ENCODE data around the gene DOCK8. TPM values are rescaled to one million over a fixed set of nuclear protein-coding genes. Genes with fewer than 3 reads are reported as not detected.

DOCK8 gene
- total RNA-seq, 2 experiments from 2014 or later: 370 to 374 TPM

DNA sequence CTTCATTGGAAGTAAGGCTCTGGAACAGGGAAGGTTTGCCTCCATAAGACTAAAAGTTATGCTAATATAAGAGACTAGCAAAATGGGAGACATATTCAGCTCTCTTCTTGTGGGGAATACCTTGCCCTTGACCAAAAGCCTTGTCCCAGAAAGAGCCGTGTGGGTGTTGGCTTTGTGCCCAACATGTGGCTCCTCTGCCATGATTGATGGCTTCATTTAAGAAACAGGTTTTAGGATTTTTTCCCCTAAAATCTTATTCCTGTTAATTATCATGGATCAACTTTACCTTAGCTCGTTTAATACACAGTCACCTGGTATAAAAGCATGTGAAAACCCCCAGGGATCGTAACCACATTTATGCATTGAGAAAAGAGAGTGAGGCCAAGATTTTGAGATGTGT lies 38.9 kb downstream of the DOCK8 start:
- Mint-ChIP-seq H3K36me3 (ENCODE audit: low read depth) (peaks cover 33% of the 10 kb centered on the region), H3K27me3 (no peaks in the 10 kb centered on the region), H3K9me3 (no peaks in the 10 kb centered on the region), H3K27ac (no peak overlapping the region), H3K4me3 (no peak overlapping the region), H3K4me1 (peaks cover 35% of the 10 kb centered on the region)
- POLR2A ChIA-PET: no interaction called here
- CTCF ChIA-PET: interaction anchor here (0.6 to 1.1 kb wide), 2 partner anchors 39 to 1780 kb away, joined by 3 to 4 read pairs; partner anchors contain the start of gene DOCK8
- no peak for DNase-seq

DNA sequence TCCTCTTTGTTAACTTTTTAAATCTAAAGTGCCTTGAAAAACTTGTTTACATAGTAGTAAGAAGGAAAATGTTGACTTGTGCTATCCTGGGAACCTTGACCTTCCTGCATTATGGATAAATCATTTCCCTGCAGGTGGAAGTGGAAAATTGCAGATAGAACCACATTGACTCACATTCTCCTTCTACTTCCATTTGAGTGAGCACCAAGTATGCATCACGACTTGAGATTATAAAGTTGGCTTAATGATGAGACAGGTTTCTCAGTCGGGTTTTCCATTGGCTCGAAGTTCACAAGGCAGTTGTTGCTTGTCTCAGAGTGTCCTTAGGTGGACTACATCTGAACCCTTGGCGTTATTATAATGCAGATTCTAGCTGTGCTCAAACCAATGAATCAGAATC lies 39.9 kb downstream of the DOCK8 start:
- peaks cover 31% of the 10 kb centered on the region for H3K4me1 Mint-ChIP-seq
- no peak overlapping the region for H3K27ac Mint-ChIP-seq
- no peak overlapping the region for H3K4me3 Mint-ChIP-seq
- DNase-seq: no peak
- POLR2A ChIA-PET: no interaction called here
- CTCF ChIA-PET: no interaction called here
- no peaks in the 10 kb centered on the region for H3K27me3 Mint-ChIP-seq
- no peaks in the 10 kb centered on the region for H3K9me3 Mint-ChIP-seq
- H3K36me3 Mint-ChIP-seq (ENCODE audit: low read depth): peaks cover 33% of the 10 kb centered on the region

DNA sequence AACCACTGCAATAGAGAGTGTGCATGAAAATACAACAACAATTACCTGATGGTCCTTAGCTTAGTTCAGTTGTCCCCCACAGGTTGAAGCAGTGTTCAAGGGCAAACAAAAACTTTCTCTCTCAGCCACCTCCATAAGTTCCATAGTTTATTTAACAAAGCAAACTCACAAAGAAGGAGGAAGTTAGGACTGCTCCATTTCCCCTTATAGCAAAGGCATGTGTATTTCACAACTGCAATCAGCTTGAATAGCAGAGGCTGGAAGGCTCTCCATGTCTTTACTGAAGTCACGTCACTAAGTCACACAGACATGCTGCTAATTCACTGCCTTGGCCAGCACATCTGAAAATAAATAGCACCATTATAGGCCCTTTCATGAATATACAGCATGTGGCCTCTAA lies 43.3 kb downstream of the DOCK8 start:
- H3K9me3 Mint-ChIP-seq: no peaks in the 10 kb centered on the region
- ChIA-PET CTCF (no interaction called here), POLR2A (interaction anchor here (1.2 to 2.0 kb wide), 2 partner anchors 14 to 16 kb away, joined by 4 to 5 read pairs; no protein-coding TSS in a partner anchor)
- DNase-seq: no peak
- no peaks in the 10 kb centered on the region for H3K27me3 Mint-ChIP-seq
- H3K27ac Mint-ChIP-seq: no peak overlapping the region
- H3K4me1 Mint-ChIP-seq: peaks cover 29% of the 10 kb centered on the region
- no peak overlapping the region for H3K4me3 Mint-ChIP-seq
- peaks cover 40% of the 10 kb centered on the region for H3K36me3 Mint-ChIP-seq (ENCODE audit: low read depth)

DNA sequence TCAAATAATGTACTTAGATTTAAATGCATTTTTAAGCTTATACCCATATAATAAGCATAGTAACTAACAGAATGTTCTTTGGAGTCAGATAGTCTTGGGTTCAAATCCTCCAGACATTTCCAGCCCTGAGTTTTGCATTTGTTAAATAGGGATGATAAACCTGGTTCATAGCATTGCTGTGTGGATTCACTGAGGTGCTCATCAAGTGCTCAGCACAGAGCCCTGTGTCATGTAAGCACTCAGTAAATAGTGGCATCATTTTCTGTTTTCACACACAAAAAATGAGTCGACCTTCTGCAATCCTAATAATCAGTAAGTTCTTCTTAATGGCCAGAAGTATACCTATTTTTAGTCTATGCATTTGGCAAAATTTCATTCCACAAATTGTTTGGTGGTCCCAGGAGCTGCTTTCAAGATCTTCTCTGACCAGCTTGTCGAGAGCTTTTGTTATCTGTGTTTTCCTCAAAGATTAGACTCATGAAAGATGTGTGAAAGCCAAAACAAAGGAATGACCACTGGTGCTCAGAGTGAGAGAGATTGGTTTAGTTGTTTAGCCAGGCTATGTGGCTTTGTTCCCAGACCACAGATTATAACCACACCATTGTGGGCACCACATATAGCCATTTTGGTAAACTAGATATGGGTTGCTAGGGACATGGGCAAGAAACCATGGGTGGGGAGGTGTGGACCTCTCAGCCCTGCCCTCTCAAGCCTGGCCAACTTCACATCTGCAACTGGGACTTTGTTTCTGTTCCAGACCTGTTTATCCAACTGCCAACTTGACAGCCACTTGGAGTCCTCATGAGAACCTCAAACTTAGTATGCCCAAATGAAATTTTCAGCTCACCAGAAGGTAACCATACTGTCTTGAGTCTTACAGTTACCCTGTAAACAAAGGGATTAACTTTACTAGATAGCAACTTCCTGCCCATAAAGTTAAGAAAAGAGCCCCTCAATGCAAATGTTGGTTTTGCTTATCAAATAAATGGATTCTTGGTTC lies 45.0 kb downstream of the DOCK8 start:
- no peak for DNase-seq
- Mint-ChIP-seq H3K9me3 (no peaks in the 10 kb centered on the region), H3K27me3 (no peaks in the 10 kb centered on the region), H3K4me1 (peaks cover 42% of the 10 kb centered on the region), H3K36me3 (ENCODE audit: low read depth) (peaks cover 40% of the 10 kb centered on the region), H3K27ac (no peak overlapping the region), H3K4me3 (no peak overlapping the region)
- ChIA-PET CTCF (no interaction called here), POLR2A (interaction anchor here (0.6 to 2.0 kb wide), 4 partner anchors 13 to 44 kb away, joined by 3 to 8 read pairs (median 4); no protein-coding TSS in a partner anchor)

- Mint-ChIP-seq H3K4me3 (no peak overlapping the region), H3K27me3 (no peaks in the 10 kb centered on the region), H3K4me1 (peaks cover 67% of the 10 kb centered on the region), H3K27ac (no peak overlapping the region), H3K9me3 (no peaks in the 10 kb centered on the region), H3K36me3 (ENCODE audit: low read depth) (peaks cover 53% of the 10 kb centered on the region)
- POLR2A ChIA-PET: interaction anchor here (1.6 to 3.4 kb wide), 2 partner anchors 14 to 50 kb away, joined by 5 to 14 read pairs; partner anchors contain the start of gene DOCK8
- DNase-seq: no peak
- CTCF ChIA-PET: no interaction called here
Measured at GRCh38 chr9:264231-264630, 49.6 kb downstream of the DOCK8 start.

DNA sequence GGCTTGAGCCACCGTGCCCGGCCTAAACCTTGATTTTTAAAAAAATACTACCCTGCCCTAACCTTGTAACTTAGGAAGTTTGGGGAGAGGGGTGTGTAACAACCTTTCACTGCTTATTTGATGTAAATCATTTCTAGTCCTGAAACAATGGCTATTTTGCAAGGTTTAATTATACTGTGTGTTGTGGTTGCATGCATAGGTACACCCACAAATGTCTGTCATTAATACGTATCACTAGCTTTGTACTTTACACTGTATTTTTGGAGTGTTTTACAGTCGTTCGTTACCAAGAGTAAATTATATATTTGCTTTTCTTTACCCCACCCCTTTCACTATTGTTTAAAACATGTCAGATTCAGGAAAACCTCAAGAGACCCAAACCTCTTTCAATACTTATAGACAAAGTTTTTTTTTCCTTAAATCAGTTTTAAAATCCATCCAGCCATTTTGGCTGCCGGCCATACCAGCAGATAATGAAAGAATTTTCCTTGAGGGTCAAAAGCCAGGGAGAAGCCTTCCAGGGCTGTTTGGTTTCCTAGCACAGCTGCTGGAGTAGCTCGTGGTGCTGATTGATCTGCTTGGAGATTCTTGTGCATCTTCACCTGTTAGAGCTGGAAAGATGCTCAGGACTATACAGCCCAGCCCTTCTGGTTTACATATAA lies 50.7 kb downstream of the DOCK8 start:
- DNase-seq: no peak
- Mint-ChIP-seq H3K27me3 (no peaks in the 10 kb centered on the region), H3K36me3 (ENCODE audit: low read depth) (peaks cover 46% of the 10 kb centered on the region), H3K27ac (no peak overlapping the region), H3K9me3 (no peaks in the 10 kb centered on the region), H3K4me1 (peaks cover 65% of the 10 kb centered on the region), H3K4me3 (no peak overlapping the region)
- CTCF ChIA-PET: no interaction called here
- POLR2A ChIA-PET: interaction anchor here (1.3 to 3.4 kb wide), 3 partner anchors 15 to 51 kb away, joined by 3 to 14 read pairs (median 5); partner anchors contain the start of gene DOCK8

GRCh38 chr9:266228-266627 lies 51.6 kb downstream of the DOCK8 start:
- peaks cover 73% of the 10 kb centered on the region for H3K4me1 Mint-ChIP-seq
- ChIA-PET POLR2A (interaction anchor here (1.2 to 3.4 kb wide), 3 partner anchors 28 to 52 kb away, joined by 3 to 14 read pairs (median 3); partner anchors contain the start of gene DOCK8), CTCF (interaction anchor here (0.8 kb wide), 1 partner anchor 51 kb away, joined by 3 read pairs; the partner anchor contains the start of gene DOCK8)
- no peaks in the 10 kb centered on the region for H3K27me3 Mint-ChIP-seq
- DNase-seq: no peak
- H3K36me3 Mint-ChIP-seq (ENCODE audit: low read depth): peaks cover 44% of the 10 kb centered on the region
- no peak overlapping the region for H3K27ac Mint-ChIP-seq
- H3K4me3 Mint-ChIP-seq: no peak overlapping the region
- H3K9me3 Mint-ChIP-seq: no peaks in the 10 kb centered on the region

- Mint-ChIP-seq H3K36me3 (ENCODE audit: low read depth) (peaks cover 45% of the 10 kb centered on the region), H3K4me1 (peaks cover 78% of the 10 kb centered on the region), H3K9me3 (no peaks in the 10 kb centered on the region), H3K4me3 (no peak overlapping the region), H3K27me3 (no peaks in the 10 kb centered on the region), H3K27ac (no peak overlapping the region)
- ChIA-PET CTCF (no interaction called here), POLR2A (interaction anchor here (1.2 to 1.8 kb wide), 2 partner anchors 10 to 53 kb away, joined by 5 to 6 read pairs; no protein-coding TSS in a partner anchor)
- DNase-seq: no peak
Measured at GRCh38 chr9:268616-269015, 54.0 kb downstream of the DOCK8 start.

- Mint-ChIP-seq H3K9me3 (no peaks in the 10 kb centered on the region), H3K27me3 (no peaks in the 10 kb centered on the region), H3K4me1 (peaks cover 72% of the 10 kb centered on the region), H3K4me3 (no peak overlapping the region), H3K27ac (peak overlapping the region; percentile 58), H3K36me3 (ENCODE audit: low read depth) (peaks cover 49% of the 10 kb centered on the region)
- POLR2A ChIA-PET: interaction anchor here (1.2 to 1.8 kb wide), 2 partner anchors 9 to 53 kb away, joined by 5 to 6 read pairs; no protein-coding TSS in a partner anchor
- CTCF ChIA-PET: no interaction called here
- no peak for DNase-seq
Measured at GRCh38 chr9:269081-269711, 54.5 kb downstream of the DOCK8 start.

DNA sequence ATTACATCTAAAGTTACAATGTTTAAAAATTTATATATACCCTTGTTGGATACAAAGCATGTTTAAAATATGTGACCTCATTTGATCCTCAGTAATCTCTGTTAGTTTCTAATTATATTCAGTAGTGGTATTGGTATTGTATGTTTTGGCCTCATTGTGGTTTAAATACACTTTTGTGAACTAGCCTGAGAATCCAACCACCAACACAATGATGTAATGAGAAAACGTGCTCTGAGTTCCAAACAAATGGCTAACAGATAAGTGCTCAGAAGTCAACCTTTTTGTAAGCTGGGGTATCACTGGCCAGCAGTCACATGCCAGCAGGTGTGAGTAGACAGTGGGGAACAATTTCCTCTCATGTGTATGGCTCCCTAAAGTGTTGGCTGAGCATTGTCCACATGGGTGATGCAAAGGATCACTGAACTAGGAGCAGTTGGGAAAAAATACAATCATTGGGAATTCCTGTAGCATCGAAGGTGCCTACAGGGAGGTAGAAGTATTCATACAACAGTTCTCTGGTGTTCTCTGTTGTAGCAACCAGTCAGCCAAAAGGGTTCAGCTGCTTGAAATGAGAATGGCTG lies 56.1 kb downstream of the DOCK8 start:
- Mint-ChIP-seq H3K9me3 (no peaks in the 10 kb centered on the region), H3K4me1 (peaks cover 62% of the 10 kb centered on the region), H3K4me3 (peak overlapping the region; percentile 4), H3K36me3 (ENCODE audit: low read depth) (peaks cover 58% of the 10 kb centered on the region), H3K27me3 (no peaks in the 10 kb centered on the region), H3K27ac (peak overlapping the region; percentile 97)
- ChIA-PET POLR2A (interaction anchor here (1.3 to 13.8 kb wide), 3 partner anchors 33 to 55 kb away, joined by 8 to 197 read pairs (median 195); partner anchors contain the start of gene DOCK8), CTCF (no interaction called here)
- no peak for DNase-seq

- peak overlapping the region; percentile 97 for H3K27ac Mint-ChIP-seq
- peaks cover 58% of the 10 kb centered on the region for H3K4me1 Mint-ChIP-seq
- H3K4me3 Mint-ChIP-seq: peak overlapping the region; percentile 83
- no peaks in the 10 kb centered on the region for H3K9me3 Mint-ChIP-seq
- ChIA-PET CTCF (interaction anchor here (0.9 to 3.3 kb wide), 7 partner anchors 9 to 188 kb away, joined by 3 to 27 read pairs (median 6); partner anchors contain the start of gene DOCK8), POLR2A (interaction anchor here (0.6 to 13.8 kb wide), 20 partner anchors 9 to 503 kb away, joined by 3 to 197 read pairs (median 6); partner anchors contain the start of gene DOCK8)
- H3K27me3 Mint-ChIP-seq: no peaks in the 10 kb centered on the region
- DNase-seq: peak; percentile 83
- peaks cover 59% of the 10 kb centered on the region for H3K36me3 Mint-ChIP-seq (ENCODE audit: low read depth)
Measured at GRCh38 chr9:272251-273213, 57.9 kb downstream of the DOCK8 start.

All from activated CD4-positive, alpha-beta memory T cell treated with anti-CD3 and anti-CD28 coated beads, Interleukin-2, amount 10 ng/mL, durations not matched to agents 7 days and 5 days (primary cell).